ENCODE results near the gene CCR6.
"Not testable (repeated sequence)": the region's sequence is repeated elsewhere in the genome, so short reads cannot be mapped to it uniquely, and the experiment has no call there.

GRCh38 chr6:167168296-167168695 lies 45.4 kb downstream of the CCR6 start:
- TF ChIP-seq POLR2AphosphoS5 (IDR thresholded peaks at IDR 0.05; ENCODE audit: low read depth, low read length); POLR2A (IDR thresholded peaks at IDR 0.05; ENCODE audit: low read depth, low read length); SPI1 (IDR thresholded peaks at IDR 0.05; ENCODE audit: low read depth, low read length); POU2F2 (IDR thresholded peaks at IDR 0.05; ENCODE audit: low read depth, low read length); TAF1 (IDR thresholded peaks at IDR 0.05; ENCODE audit: low read depth, low read length); PAX5 (IDR thresholded peaks at IDR 0.05; ENCODE audit: insufficient read depth, low read length, severe bottlenecking): not testable (repeated sequence)
